ENCODE measurements around the gene COG3.

The COG3 gene

GRCh38 chr13:45447050-45447661 lies 17.6 kb upstream of the COG3 start:
- no peak for DNase-seq (ENCODE audit: extremely low read depth in 1 of 2, low read depth in 1 of 2)

GRCh38 chr13:45448965-45449559 lies 15.7 kb upstream of the COG3 start:
- no peak for DNase-seq (ENCODE audit: extremely low read depth in 1 of 2, low read depth in 1 of 2)

- no peak for DNase-seq (ENCODE audit: extremely low read depth in 1 of 2, low read depth in 1 of 2)
Observed at GRCh38 chr13:45451282-45451681, 13.5 kb upstream of the COG3 start.

- no peak for DNase-seq (ENCODE audit: extremely low read depth in 1 of 2, low read depth in 1 of 2)
Observed at GRCh38 chr13:45454204-45454603, 10.5 kb upstream of the COG3 start.

GRCh38 chr13:45456196-45456972 lies 8.4 kb upstream of the COG3 start:
- no peak for DNase-seq (ENCODE audit: extremely low read depth in 1 of 2, low read depth in 1 of 2)

- no peak for DNase-seq (ENCODE audit: extremely low read depth in 1 of 2, low read depth in 1 of 2)
Observed at GRCh38 chr13:45464141-45464686, 525 bp upstream of the COG3 start.

- no peak for DNase-seq (ENCODE audit: extremely low read depth in 1 of 2, low read depth in 1 of 2)
Observed at GRCh38 chr13:45466359-45466758, 1.6 kb downstream of the COG3 start.

- DNase-seq (ENCODE audit: extremely low read depth in 1 of 2, low read depth in 1 of 2): no peak
Observed at GRCh38 chr13:45468635-45469034, 3.9 kb downstream of the COG3 start.

GRCh38 chr13:45472171-45472705 lies 7.5 kb downstream of the COG3 start:
- DNase-seq (ENCODE audit: extremely low read depth in 1 of 2, low read depth in 1 of 2): no peak

- no peak for DNase-seq (ENCODE audit: extremely low read depth in 1 of 2, low read depth in 1 of 2)
Observed at GRCh38 chr13:45473627-45474026, 8.9 kb downstream of the COG3 start.

- DNase-seq (ENCODE audit: extremely low read depth in 1 of 2, low read depth in 1 of 2): no peak
Observed at GRCh38 chr13:45474584-45475454, 10.1 kb downstream of the COG3 start.

GRCh38 chr13:45479661-45480060 lies 14.9 kb downstream of the COG3 start:
- DNase-seq (ENCODE audit: extremely low read depth in 1 of 2, low read depth in 1 of 2): no peak

- DNase-seq (ENCODE audit: extremely low read depth in 1 of 2, low read depth in 1 of 2): no peak
Observed at GRCh38 chr13:45481688-45482087, 16.9 kb downstream of the COG3 start.

GRCh38 chr13:45482571-45483173 lies 17.9 kb downstream of the COG3 start:
- no peak for DNase-seq (ENCODE audit: extremely low read depth in 1 of 2, low read depth in 1 of 2)

- no peak for DNase-seq (ENCODE audit: extremely low read depth in 1 of 2, low read depth in 1 of 2)
Observed at GRCh38 chr13:45487604-45488003, 22.9 kb downstream of the COG3 start.

- DNase-seq (ENCODE audit: extremely low read depth in 1 of 2, low read depth in 1 of 2): no peak
Observed at GRCh38 chr13:45490068-45490467, 25.3 kb downstream of the COG3 start.

GRCh38 chr13:45492538-45492937 lies 27.8 kb downstream of the COG3 start:
- no peak for DNase-seq (ENCODE audit: extremely low read depth in 1 of 2, low read depth in 1 of 2)

- DNase-seq (ENCODE audit: extremely low read depth in 1 of 2, low read depth in 1 of 2): no peak
Observed at GRCh38 chr13:45496942-45497341, 32.2 kb downstream of the COG3 start.

- no peak for DNase-seq (ENCODE audit: extremely low read depth in 1 of 2, low read depth in 1 of 2)
Observed at GRCh38 chr13:45500492-45501174, 35.9 kb downstream of the COG3 start.

GRCh38 chr13:45501175-45501526 lies 36.4 kb downstream of the COG3 start:
- DNase-seq (ENCODE audit: extremely low read depth in 1 of 2, low read depth in 1 of 2): no peak

Data from stimulated activated CD8-positive, alpha-beta memory T cell treated with anti-CD3 and anti-CD28 coated beads, Interleukin-7, amount 100 ng/mL, for 48 hours (primary cell).